ENCODE measurements around the gene VMO1.
A peak's percentile ranks its signal among the peaks of the same experiment; 100 is the strongest.

Gene VMO1

DNA sequence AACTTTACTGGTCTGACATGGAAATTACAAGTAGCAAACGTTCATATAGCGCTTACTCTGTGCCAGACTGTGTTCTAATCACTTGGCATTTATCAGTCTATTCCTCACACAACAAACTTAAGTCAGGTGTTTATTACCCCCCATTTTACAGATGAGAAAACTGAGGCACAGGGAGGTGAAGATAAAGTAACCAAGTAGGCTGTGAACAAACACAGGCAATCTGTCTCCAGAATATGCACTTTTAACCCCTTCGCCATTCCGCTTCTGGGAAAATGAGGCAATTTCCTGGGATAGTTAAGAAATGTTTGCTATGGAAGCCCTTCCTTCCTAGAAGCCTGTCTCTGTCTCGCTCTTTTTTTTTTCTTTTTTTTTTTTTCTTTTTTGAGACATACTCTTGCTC is 34.2 kb downstream of the VMO1 start:
- DNase-seq = no peak

DNA sequence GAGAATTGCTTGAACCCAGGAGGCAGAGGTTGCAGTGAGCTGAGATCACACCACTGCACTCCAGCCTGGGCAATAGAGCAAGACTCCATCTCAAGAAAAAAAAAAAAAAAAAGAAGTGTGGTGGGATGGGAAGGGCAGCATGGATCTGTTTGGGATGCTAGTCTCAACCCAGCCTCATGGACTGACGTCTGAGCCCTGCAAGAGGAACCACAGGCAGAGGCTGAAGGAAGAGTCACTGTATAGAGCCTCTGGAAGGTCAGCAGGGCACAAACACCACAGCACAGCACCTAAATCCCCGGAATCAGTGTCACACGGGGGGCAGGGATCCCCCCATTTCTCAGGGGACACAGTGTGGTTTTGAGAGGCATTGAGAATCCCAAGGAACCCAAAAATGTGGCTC is 35.6 kb downstream of the VMO1 start:
- no peak for DNase-seq

DNA sequence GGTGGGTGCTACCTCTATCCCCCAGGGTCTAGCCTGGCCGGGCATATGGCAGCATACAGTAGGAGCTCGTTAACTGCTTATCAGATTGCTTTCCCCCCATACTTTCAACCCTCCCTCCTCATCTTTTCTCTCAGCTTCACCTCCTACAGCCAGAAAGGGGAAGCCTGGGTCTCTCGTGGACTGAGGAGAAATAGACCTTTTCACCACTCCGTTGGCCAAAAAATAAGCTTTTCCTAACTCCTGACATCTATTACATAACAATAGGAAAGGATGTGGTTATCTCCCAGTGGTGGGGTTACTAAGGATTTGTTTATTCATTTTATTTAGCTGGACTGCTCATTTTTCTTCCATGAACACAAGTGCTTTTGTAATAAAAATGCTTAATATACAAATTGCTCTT is 37.5 kb downstream of the VMO1 start:
- DNase-seq = no peak

DNA sequence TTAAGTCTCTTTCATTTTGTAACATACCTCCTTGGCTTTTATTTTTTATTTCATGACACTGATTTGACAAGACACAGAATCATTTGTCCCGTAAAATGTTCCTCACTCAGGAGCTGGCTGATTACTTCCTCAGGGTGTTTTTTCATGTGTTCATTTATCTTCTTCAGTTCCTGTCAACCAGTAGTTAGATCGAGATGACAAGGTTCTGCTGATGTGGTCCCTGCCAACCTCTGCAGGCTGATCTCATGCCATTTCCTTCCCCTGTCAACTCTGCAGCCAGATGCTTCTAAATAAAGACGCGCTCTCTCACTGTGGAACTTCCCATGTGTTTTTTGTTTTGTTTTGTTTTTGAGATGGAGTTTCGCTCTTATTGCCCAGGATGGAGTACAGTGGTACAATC is 38.3 kb downstream of the VMO1 start:
- DNase-seq = no peak

DNA sequence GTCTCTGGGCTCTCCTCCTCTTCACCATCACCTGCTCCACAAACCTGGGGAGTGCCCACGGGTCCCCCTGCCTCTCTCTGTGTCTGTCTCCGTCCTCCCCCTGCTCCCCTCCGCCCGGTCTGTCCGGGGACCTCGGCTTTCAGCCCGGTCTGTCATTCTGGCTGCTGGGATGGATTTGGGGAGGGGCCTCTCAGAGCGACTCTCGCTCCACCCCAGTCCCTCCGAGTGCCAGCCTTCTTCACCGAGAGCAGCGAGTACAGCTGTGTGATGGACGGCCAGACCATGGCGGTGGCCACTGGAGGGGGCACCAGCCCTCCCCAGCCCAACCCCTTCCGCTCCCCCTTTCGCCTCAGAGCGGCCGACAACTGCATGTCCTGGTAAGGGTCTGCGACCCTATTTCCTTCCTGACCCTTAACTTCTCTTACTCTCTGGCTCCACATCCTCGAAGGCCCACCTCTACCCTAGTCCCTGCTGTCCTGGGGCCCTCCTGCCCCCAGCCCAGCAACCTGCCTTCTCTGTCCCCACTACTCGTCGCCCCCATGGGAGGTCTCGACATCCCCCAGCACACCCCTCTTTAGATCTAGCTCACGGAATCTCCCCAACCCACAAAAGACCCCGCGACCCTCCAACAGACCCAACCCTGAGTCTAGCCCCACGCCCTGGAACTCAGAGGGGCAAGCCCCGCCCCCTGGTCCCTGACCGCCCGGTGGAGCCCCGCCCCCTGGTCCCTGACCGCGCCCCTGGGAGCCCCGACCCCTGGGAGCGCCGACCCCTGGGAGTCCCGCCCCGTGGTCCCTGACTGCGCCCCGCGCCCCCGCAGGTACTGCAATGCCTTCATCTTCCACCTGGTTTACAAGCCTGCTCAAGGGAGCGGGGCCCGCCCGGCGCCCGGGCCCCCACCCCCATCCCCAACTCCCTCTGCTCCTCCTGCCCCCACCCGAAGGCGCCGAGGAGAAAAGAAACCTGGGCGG is 40.9 kb downstream of the VMO1 start:
- DNase-seq = no peak

DNA sequence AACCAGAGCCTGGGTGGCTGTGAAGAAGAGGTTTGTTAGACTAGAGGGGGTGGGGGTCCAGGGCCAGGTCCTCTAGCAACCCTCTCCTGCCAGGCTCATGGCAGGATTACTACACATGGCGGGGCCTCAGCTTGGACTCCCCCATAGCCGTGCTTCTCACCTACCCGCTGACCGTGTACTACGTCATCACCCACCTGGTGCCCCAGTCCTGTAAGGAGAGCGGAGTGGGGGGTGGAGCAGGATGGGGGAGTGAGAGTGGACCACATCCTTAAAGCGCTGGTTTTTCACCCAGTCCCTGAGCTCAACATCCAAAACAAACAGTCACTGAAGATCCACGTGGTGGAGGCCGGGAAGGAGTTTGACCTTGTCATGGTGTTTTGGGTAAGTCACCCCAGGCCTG is 42.3 kb downstream of the VMO1 start:
- no peak for DNase-seq

DNA sequence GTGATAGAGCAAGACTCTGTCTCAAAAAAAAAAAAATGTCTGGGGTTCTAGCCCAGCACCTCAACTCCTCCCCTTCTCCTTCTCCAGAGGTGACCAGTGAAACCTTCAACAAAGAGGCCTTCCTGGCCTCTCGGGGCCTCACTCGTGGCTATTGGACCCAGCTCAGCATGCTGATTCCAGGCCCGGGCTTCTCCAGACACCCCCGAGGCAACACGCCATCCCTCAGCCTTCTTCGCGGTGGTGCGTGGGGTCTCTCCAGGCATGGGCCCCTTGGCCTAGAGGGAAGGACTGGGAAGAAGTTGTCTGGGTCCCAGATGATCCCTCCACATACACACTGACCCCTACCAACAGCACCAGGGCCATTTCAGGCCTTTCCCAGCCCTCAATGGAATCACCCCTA is 42.9 kb downstream of the VMO1 start:
- no peak for DNase-seq

DNA sequence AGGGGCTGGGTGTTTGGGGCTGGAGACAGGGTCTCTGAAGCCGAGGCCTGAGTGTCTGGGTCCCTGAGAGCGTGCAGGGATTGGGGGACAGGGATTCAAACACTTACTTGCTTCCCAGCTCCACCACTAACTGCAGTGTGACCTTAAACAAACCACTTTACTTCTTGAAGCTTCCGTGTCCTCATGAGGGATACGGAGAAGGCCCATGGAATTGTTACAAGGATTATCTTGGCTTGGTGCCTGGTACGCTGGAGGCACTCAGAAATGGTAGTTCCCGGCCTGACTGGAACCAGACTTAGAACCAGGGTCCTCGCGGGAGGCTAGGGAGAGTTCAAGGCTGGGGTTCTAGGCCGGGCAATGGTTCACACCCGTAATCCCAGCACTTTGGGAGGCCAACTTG is 43.5 kb downstream of the VMO1 start:
- DNase-seq = no peak

DNA sequence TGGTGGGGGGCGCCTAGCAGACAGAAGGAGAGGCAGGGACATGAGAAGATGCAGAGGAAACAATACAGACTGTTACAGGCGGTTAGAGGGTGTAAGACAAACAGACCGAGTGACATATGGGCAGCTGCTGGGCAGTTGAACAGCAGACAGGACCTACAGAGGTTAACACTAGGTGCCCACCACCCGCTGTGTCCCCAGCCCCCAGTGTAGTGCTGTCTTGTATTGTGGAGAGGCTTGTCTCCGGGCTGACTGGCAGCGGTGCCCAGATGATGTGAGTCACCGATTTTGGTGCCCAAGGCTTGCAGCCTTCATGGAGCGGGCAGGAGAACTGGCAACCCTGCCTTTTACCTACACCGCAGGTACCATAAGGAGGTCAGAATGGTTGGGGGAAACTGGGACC is 44.0 kb downstream of the VMO1 start:
- DNase-seq = no peak

DNA sequence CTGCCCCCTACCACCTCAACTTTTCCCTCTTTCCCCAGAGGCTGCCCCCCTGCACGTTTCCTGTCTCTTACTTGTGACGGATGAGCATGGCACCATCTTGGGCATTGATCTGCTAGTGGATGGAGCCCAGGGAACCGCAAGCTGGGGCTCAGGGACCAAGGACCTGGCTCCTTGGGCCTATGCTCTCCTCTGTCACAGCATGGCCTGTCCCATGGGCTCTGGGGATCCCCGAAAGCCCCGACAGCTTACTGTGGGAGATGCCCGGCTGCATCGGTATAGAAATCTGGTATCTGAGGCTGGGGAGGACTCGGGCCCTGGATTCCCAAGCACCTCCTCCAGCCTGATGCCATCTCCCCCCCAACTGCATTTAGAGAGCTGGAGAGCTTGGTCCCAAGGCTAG is 44.6 kb downstream of the VMO1 start:
- DNase-seq = no peak

DNA sequence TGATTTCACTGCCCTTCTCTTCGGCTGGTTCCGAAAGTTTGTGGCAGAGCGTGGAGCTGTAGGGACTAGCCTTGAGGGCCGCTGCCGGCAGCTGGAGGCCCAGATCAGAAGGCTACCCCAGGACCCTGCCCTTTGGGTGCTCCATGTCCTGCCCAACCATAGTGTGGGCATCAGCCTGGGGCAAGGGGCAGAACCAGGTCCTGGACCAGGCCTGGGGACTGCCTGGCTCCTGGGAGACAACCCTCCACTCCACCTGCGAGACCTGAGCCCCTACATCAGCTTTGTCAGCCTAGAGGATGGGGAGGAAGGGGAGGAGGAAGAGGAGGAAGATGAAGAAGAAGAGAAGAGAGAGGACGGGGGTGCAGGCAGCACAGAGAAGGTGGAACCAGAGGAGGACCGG is 45.6 kb downstream of the VMO1 start:
- no peak for DNase-seq

DNA sequence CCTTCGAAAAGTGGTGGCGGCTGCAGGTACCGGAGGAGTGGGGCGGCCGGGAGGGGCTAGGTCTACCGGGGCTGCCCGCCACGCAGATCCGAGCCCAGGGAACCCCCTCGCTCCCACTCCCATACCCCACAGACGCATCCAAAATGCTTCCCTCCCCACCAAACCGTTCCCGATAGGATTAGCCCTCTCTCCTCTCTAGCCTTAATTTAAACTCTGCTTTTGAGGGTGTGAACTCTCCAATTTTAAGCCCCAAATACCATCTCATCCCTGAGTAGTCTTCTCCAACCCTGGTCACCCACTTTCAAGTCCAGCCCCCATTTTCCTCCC is 46.2 kb downstream of the VMO1 start:
- DNase-seq = no peak

DNA sequence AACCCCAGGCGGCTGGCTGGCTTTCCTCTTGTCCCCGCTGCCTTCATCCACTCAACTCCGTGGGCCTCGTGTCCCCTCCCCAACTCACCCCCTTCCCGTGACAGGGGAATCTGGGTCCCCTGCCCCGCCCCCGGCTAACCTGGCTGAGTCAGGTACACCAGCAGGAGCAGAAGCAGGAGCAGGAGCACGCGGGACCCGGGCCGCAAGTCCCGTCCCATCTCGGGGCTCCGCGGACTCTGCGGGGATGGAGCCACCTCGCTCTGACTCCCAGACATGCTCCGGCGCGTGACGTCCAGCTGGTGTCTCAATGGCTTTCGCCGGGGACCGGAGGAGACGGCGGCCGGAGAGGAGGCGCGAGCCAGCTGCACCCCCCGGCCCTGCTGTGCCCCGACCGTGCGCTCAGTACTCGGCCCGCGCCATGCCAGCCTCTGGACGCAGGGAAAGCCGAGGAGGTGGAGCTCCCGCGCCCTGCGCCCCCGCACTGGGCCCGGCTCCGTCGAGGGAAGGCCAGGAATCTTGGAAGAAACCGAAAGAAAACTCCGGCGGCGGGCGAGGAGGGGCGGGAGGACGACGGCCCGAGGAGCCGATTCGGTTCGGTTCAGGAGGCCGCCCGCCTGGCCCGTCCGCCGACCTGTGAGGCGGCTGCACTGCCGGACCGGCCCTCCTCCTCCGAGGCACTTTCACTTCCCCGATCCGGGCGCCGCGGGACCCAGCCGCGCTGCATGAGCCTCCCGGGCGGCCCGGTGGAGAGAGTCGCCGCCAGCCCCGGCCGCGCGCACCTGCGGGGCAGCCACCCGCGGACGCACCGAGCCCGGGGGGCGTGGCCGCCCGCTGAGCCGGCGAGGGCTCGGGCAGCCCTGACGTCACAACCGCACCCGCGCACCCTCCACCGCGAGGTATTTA is 46.8 kb downstream of the VMO1 start, which contains the start of the genes CXCL16 and ZMYND15:
CXCL16 (minus strand) TSS at position 807 of the 903 bp plus-strand sequence; CDS start at position 218, 589 bp downstream.
ZMYND15 (plus strand) TSS at position 712 of the 903 bp plus-strand sequence. CDS start 716 bp downstream, outside the sequence.
- DNase-seq = peak; percentile 57

DNA sequence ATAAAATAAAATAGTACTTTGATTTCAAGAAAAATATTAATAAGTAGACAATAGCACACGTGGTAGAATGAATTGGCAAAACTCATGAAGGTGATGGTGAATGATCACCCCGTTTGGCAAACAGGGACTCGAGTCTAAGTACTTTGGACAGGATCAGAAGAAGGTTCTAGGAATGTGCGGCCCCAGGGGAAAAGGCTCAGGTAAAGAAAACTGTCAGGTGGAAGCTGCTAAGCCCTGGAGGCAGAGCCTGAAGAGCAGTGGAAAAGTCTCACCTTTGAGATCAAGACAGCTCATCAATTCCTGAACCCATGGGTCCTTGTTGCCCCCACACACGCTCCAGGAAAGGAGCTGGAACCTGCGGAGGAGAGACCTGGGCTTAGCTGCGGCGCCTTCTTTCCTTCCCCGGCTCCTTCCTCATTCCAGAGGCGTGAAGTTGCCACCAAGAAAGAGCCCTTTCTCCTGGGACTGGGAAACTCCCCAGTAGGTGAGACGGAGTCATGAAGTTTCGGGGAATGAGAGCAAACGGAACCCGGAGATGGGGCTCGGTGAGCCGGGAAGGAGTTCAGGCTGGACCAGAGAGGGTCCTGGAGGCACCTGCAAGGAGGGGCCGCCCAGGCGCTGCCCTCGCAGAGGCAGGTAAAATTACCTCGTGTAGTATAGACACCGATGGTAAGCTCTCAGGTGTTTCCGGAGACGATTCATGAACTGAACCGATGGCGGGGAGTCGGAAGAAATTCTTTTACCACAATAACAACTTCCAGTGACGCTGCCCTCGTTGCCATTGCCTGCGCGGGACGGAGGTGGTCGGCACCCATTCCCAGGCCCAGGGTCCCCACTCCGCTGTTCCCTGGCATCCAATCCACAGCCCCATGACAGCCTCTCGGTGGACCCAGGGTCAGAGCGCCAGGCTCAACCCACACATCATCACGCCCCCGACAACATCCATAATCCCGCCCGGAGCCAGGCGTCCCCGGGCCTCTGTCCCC is 47.7 kb downstream of the VMO1 start:
- DNase-seq = no peak

DNA sequence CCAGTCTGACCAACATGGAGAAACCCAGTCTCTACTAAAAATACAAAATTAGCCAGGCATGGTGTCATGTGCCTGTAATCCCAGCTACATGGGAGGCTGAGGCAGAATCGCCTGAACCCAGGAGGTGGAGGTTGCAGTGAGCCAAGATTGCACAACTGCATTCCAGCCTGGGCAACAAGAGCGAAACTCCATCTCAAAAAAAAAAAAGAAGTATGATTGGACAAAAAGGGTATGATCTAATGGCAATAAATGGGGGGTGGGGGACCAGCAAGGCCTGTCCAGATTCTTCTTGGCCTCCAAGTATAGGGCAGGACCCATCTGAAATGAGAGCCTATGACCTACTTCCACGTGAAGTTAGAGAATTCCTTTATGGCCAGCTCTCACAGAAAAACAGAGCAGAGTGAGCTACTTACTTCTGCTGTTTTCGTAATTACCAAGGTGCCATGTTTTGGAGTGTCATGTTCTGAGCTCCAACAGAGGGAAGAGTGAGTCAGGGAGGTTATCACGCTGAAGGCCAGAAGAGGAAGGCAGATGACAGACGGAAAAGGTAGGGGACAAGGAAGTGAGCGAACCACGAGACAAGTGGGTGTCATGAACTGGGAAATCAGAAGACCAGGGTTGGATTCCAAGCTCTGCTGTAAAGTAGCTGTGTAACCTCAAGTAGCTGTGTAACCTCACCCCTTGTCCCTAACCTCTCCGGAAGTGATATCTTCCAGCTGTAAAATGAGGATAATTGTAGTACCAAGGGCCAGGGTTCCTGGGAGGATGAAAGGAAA is 50.1 kb downstream of the VMO1 start:
- no peak for DNase-seq
